ENCODE results near the gene CFI.

The CFI gene

DNA sequence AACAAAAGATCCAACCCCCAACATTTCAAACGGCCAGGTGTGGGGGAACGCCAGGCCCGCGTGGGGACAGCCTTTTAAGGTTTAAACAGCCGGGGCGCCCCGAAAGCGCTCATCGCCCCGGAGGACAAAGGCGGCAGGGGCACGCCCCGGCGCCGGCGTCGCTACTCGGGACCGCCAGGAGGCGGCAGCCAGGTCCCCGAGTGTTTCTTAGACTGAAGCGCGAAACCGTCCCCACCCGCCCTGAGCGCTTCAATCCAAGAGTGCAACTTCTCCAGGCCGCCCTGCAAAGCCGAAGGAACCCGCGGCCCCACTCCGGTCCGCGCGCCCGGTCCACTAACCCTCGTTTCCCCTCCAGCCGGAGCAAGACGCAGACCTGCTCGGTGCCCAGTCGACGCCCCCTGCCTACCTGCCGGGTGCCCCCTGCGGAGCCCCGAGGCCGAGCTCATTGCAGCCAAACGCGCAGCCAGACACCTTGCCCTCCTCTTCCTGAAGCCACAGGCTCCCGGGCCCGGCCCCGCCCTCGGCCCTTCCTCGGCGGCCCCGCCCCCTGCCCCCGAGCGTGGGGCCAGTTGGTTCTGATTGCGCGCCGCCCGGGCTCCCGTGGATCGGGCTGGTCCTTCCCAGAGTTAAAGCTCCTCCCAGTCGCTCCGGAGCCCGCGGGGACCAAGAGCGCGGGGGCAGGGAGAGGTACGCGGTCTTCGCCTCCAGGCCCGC lies 98.7 kb downstream of the CFI start, which contains the start of gene CASP6:
TSS of gene CASP6 (minus strand) at position 496 of the 714 bp plus-strand sequence. CDS start at position 446, 50 bp downstream.
- TF ChIP-seq, protein P1, sequence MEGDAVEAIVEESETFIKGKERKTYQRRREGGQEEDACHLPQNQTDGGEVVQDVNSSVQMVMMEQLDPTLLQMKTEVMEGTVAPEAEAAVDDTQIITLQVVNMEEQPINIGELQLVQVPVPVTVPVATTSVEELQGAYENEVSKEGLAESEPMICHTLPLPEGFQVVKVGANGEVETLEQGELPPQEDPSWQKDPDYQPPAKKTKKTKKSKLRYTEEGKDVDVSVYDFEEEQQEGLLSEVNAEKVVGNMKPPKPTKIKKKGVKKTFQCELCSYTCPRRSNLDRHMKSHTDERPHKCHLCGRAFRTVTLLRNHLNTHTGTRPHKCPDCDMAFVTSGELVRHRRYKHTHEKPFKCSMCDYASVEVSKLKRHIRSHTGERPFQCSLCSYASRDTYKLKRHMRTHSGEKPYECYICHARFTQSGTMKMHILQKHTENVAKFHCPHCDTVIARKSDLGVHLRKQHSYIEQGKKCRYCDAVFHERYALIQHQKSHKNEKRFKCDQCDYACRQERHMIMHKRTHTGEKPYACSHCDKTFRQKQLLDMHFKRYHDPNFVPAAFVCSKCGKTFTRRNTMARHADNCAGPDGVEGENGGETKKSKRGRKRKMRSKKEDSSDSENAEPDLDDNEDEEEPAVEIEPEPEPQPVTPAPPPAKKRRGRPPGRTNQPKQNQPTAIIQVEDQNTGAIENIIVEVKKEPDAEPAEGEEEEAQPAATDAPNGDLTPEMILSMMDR (IDR thresholded peaks at IDR 0.05; ENCODE audit: borderline replicate concordance, extremely low read depth, low read length, poor library complexity, severe bottlenecking): peak; percentile 78
- TF ChIP-seq EZH2 (IDR thresholded peaks at IDR 0.05; ENCODE audit: borderline replicate concordance, low read depth, low read length, severe bottlenecking): no peak
- ATAC-seq (ENCODE audit: insufficient read depth, low read depth) (peak; percentile 83), DNase-seq (peak; percentile 79)
- Histone ChIP-seq H3K79me2 (ENCODE audit: insufficient read depth, low read length) (peaks cover 43% of the 10 kb centered on the region), H3K27me3 (ENCODE audit: insufficient read depth, low read length, poor library complexity) (no peaks in the 10 kb centered on the region), H3K4me1 (ENCODE audit: insufficient read depth, low read length) (peaks cover 23% of the 10 kb centered on the region), H3K9me3 (ENCODE audit: insufficient read depth, low read length, severe bottlenecking) (no peaks in the 10 kb centered on the region), H3K36me3 (ENCODE audit: insufficient read depth, low read length) (peaks cover 6% of the 10 kb centered on the region; the same call in 1 of the 2 replicates), H3K4me3 (ENCODE audit: low read depth in 1 of 2, low read length in 2 of 2) (peak within 1 kb of the TSS; percentile 91 to 95), H3K27ac (ENCODE audit: low read length) (peak within 1 kb of the TSS; percentile 72), H3K4me2 (ENCODE audit: insufficient read depth, low read length) (peak within 1 kb of the TSS; percentile 77), H3K9ac (ENCODE audit: low read depth, low read length) (peak within 1 kb of the TSS; percentile 90), H2AFZ (ENCODE audit: low read depth, low read length) (peak within 1 kb of the TSS; percentile 90), H4K20me1 (ENCODE audit: insufficient read depth, low read length) (no peaks in the 10 kb centered on the region)

DNA sequence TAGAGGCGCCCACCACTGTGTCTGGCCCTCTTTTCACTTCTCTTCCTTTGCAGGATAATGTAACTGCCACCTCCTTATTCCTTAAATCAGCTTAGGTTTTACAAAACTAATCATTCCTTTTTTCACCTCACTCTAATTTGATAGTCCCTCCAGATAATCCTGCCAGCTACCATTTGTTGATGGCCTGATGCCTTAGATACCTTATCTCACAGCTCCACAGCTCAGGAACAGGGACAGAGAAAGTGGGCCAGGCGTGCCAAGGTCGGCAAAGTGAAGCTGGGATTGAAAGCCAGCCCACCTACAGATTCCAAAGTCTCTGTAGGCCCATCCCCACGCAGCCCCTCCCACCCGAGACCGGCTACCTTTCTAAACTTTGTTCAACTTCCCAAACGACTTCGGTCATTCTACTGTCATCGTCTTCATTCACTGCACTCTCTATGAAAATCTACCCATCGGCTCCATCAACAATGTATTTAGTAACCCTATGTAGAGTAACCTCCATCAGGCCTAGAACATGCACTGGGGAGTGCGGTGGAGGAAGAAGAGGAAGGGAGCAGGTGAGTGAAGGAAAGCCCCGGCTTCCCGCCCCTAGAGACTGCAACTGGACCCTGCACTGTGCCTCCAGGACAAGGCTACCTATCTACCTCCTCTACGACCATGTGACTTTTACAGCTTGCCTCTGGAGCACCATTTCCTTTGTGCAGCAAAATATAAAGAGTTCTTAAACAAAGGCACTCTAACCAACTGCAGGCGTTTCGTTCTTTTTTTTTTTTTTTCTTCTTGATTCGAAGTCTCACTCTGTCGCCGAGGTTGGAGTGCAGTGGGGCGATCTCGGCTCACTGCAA lies 100.0 kb downstream of the CFI start:
- Histone ChIP-seq H3K27ac (ENCODE audit: low read length) (peak overlapping the region; percentile 72), H3K4me1 (ENCODE audit: insufficient read depth, low read length) (peaks cover 23% of the 10 kb centered on the region), H3K27me3 (ENCODE audit: insufficient read depth, low read length, poor library complexity) (no peaks in the 10 kb centered on the region), H2AFZ (ENCODE audit: low read depth, low read length) (peak overlapping the region; percentile 90), H3K36me3 (ENCODE audit: insufficient read depth, low read length) (peaks cover 16% of the 10 kb centered on the region; the same call in 1 of the 2 replicates), H4K20me1 (ENCODE audit: insufficient read depth, low read length) (no peaks in the 10 kb centered on the region), H3K4me2 (ENCODE audit: insufficient read depth, low read length) (peak overlapping the region; percentile 77), H3K9me3 (ENCODE audit: insufficient read depth, low read length, severe bottlenecking) (no peaks in the 10 kb centered on the region), H3K4me3 (ENCODE audit: low read depth in 1 of 2, low read length in 2 of 2) (peak overlapping the region; percentile 91 to 95; a peak in 3 of 4 replicates), H3K79me2 (ENCODE audit: insufficient read depth, low read length) (peaks cover 53% of the 10 kb centered on the region), H3K9ac (ENCODE audit: low read depth, low read length) (peak overlapping the region; percentile 90)
- TF ChIP-seq, protein P1 (IDR thresholded peaks at IDR 0.05; ENCODE audit: borderline replicate concordance, extremely low read depth, low read length, poor library complexity, severe bottlenecking): no peak
- no peak for TF ChIP-seq EZH2 (IDR thresholded peaks at IDR 0.05; ENCODE audit: borderline replicate concordance, low read depth, low read length, severe bottlenecking)
- ATAC-seq (ENCODE audit: insufficient read depth, low read depth) (peak; percentile 6; the same call in 1 of the 3 replicates), DNase-seq (peak; percentile 32)

DNA sequence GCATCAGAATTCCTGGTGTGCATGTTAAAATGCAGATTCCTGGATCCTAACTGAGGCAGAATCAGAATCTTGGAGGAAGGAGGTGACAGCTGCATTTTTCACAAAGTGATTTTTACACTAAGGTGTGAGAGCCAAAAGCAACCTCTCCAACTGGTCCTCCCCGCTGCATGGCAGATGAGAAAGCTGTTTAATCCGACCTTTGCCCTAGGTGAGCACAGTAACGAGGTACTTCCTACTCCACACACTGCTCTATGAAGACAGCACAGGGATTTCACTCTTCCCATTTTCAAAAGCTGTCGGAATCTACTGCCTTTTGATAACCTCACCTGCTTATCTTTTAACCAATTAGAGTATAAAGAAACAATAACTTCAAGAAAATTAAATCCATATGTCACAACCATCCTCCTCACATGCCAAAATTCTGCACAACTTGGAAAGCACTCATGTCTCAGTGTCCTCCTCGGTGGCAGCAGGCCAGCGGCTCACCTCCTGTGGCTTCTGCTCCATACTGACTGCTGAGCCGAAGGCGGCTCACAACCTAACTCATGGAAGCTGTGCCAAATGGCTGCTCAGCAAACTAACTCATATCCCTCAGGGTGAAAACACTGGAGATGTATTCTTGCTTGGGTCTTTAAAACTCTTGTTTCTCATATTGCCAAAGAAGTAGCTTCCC lies 102.1 kb downstream of the CFI start:
- no peak for DNase-seq
- H3K9ac ChIP-seq (ENCODE audit: low read depth, low read length): peak overlapping the region; percentile 4; the same call in 1 of the 2 replicates
- TF ChIP-seq, protein P1 (IDR thresholded peaks at IDR 0.05; ENCODE audit: borderline replicate concordance, extremely low read depth, low read length, poor library complexity, severe bottlenecking): no peak
- no peak for TF ChIP-seq EZH2 (IDR thresholded peaks at IDR 0.05; ENCODE audit: borderline replicate concordance, low read depth, low read length, severe bottlenecking)
- H3K4me3 ChIP-seq (ENCODE audit: low read depth in 1 of 2, low read length in 2 of 2): no peak overlapping the region
- H4K20me1 ChIP-seq (ENCODE audit: insufficient read depth, low read length): no peaks in the 10 kb centered on the region
- H3K79me2 ChIP-seq (ENCODE audit: insufficient read depth, low read length): peaks cover 53% of the 10 kb centered on the region
- no peak for ATAC-seq (ENCODE audit: insufficient read depth, low read depth)
- H3K9me3 ChIP-seq (ENCODE audit: insufficient read depth, low read length, severe bottlenecking): no peaks in the 10 kb centered on the region
- H3K36me3 ChIP-seq (ENCODE audit: insufficient read depth, low read length): peaks cover 31% of the 10 kb centered on the region; the same call in 1 of the 2 replicates
- peaks cover 23% of the 10 kb centered on the region for H3K4me1 ChIP-seq (ENCODE audit: insufficient read depth, low read length)
- H3K4me2 ChIP-seq (ENCODE audit: insufficient read depth, low read length): no peak overlapping the region; the same call in 1 of the 2 replicates
- H3K27ac ChIP-seq (ENCODE audit: low read length): no peak overlapping the region
- H3K27me3 ChIP-seq (ENCODE audit: insufficient read depth, low read length, poor library complexity): no peaks in the 10 kb centered on the region
- H2AFZ ChIP-seq (ENCODE audit: low read depth, low read length): no peak overlapping the region
